ENCODE results near the gene COG5. TPM values are rescaled to one million over a fixed set of nuclear protein-coding genes. Genes with fewer than 3 reads are reported as not detected.

Gene COG5
- total and polyA plus RNA-seq, 4 donors = 4.1 to 27.1 (median 8.4) TPM

GRCh38 chr7:107274506-107274905, 289.2 kb downstream of the COG5 start (continued):
- TF ChIP-seq EGR1 (IDR thresholded peaks at IDR 0.05; ENCODE audit: low read depth in 2 of 2) (no peak), YY1 (IDR thresholded peaks at IDR 0.05) (no peak), FOXA2 (IDR thresholded peaks at IDR 0.05) (no peak), NR2F2 (IDR thresholded peaks at IDR 0.05) (no peak), HNF4G (IDR thresholded peaks at IDR 0.05) (no peak)

- 79% methylated on average over 3 of the region's 3 CpGs for WGBS
- H3K9ac ChIP-seq (ENCODE audit: low read depth in 1 of 2, low read length in 2 of 2) = no peak overlapping the region
Observed at GRCh38 chr7:107269790-107270189, 293.9 kb downstream of the COG5 start.

More at GRCh38 chr7:107269790-107270189, 293.9 kb downstream of the COG5 start:
- Histone ChIP-seq H3K27me3 (ENCODE audit: control insufficient read depth in 4 of 4, insufficient read depth in 4 of 4, low read length in 3 of 4) (no peaks in the 10 kb centered on the region), H3K4me3 (ENCODE audit: low read depth in 1 of 3, low read length in 3 of 3) (no peak overlapping the region), H3K27ac (ENCODE audit: low read depth in 1 of 2, low read length in 2 of 2) (no peak overlapping the region), H3K36me3 (ENCODE audit: control insufficient read depth in 4 of 4, insufficient read depth in 3 of 4, low read depth in 1 of 4, low read length in 3 of 4) (no peaks in the 10 kb centered on the region), H3K9me3 (ENCODE audit: control insufficient read depth in 4 of 4, low read length in 3 of 4) (no peaks in the 10 kb centered on the region), H3K4me1 (ENCODE audit: control insufficient read depth in 4 of 4, insufficient read depth in 4 of 4, low read length in 3 of 4) (peaks cover 0 to 1% (median 0%) of the 10 kb centered on the region in 4 donors)
- TF ChIP-seq RAD21 (IDR thresholded peaks at IDR 0.05) (no peak), EGR1 (IDR thresholded peaks at IDR 0.05; ENCODE audit: low read depth in 2 of 2) (no peak), CTCF (IDR thresholded peaks at IDR 0.05; ENCODE audit: low read depth, low read length, missing input control) (no peak), FOXA2 (IDR thresholded peaks at IDR 0.05) (no peak), RXRA (IDR thresholded peaks at IDR 0.05) (no peak), YY1 (IDR thresholded peaks at IDR 0.05) (no peak), GABPA (IDR thresholded peaks at IDR 0.05 in 1 of 2, conservative IDR thresholded peaks at IDR 0.05 in 1 of 2) (no peak), ATF3 (IDR thresholded peaks at IDR 0.05) (no peak), MAX (IDR thresholded peaks at IDR 0.05) (no peak), HNF4A (conservative IDR thresholded peaks at IDR 0.05) (no peak), ZBTB33 (IDR thresholded peaks at IDR 0.05) (no peak), REST (IDR thresholded peaks at IDR 0.05) (no peak), NR2F2 (IDR thresholded peaks at IDR 0.05) (no peak)
- DNase-seq (ENCODE audit: low spot score) = no peak
